SK-N-SH (cell line): ENCODE data around the gene GATAD2A. TPM values are rescaled to one million over a fixed set of nuclear protein-coding genes. Genes with fewer than 3 reads are reported as not detected.
A peak's percentile ranks its signal among the peaks of the same experiment; 100 is the strongest.

Source experiments
- CTCF ChIA-PET: fragments of 300-600, 350-600 bp; formaldehyde crosslinking; extraction: SDS; loops from one replicate; lab custom pipeline; 2021; lab: Yijun Ruan, JAX
- POLR2A ChIA-PET: fragments of 350-600 bp; sonication (Branson Sonifier 250); formaldehyde crosslinking; extraction: SDS; loops from one replicate; lab custom pipeline; 2020; ENCODE audit warnings: antibody characterized with exemption, inconsistent platforms; lab: Yijun Ruan, JAX
- DNase-seq: peaks from one replicate; pipeline ENCODE4 v3.0.0; 2012
- H2AFZ ChIP-seq: fragments of 200-600 bp; sonication (generic); 2 replicates; pipeline ENCODE4 v1.8.1; 2016; ENCODE audit warnings: antibody characterized with exemption, mild to moderate bottlenecking, low read depth
- H3F3A ChIP-seq: fragments of 200-600 bp; sonication (generic); replicated peaks from 2 replicates; pipeline ENCODE3; 2016; ENCODE audit warnings: antibody characterized with exemption, mild to moderate bottlenecking; ENCODE audit not compliant: insufficient read depth
- H3K27ac ChIP-seq, 2 experiments: fragments of 200-500 bp in 1 of 2; fragments of 200-600 bp in 1 of 2; sonication (Bioruptor generic) in 1 of 2; sonication (generic), shearing (Covaris generic) in 1 of 2; 2 replicates each; pipeline versions ENCODE4 v1.5.1 to v1.6.1; 2014 to 2016; ENCODE audit warnings: low read depth in 2 of 2, inconsistent platforms in 1 of 2, low read length in 1 of 2, mild to moderate bottlenecking in 1 of 2, mixed read lengths in 1 of 2
- H3K27me3 ChIP-seq: fragments of 200-600 bp; sonication (generic), shearing (Covaris generic); 2 replicates; pipeline ENCODE4 v1.6.1; 2016; ENCODE audit warnings: mixed run types; ENCODE audit not compliant: insufficient read depth
- H3K36me3 ChIP-seq, 2 experiments: fragments of 200-500 bp in 1 of 2; fragments of 200-600 bp in 1 of 2; sonication (Bioruptor generic) in 1 of 2; sonication (generic) in 1 of 2; replicated peaks in 1 of 2; 2 replicates each; pipeline versions ENCODE3 to v1.5.1; 2014 to 2016; ENCODE audit warnings: low read length in 1 of 2, mild to moderate bottlenecking in 1 of 2; ENCODE audit not compliant: insufficient read depth in 2 of 2, control insufficient read depth in 1 of 2
- H3K4me1 ChIP-seq, 2 experiments: fragments of 200-500 bp in 1 of 2; fragments of 200-600 bp in 1 of 2; sonication (Bioruptor generic) in 1 of 2; sonication (generic), shearing (Covaris generic) in 1 of 2; 2 replicates each; pipeline versions ENCODE4 v1.5.1 to v1.6.1; 2014 to 2016; ENCODE audit warnings: low read depth in 1 of 2, low read length in 1 of 2, mixed run types in 1 of 2; ENCODE audit not compliant: insufficient read depth in 2 of 2, control insufficient read depth in 1 of 2
- H3K4me2 ChIP-seq: fragments of 200-600 bp; sonication (generic), shearing (Covaris generic); 2 replicates; pipeline ENCODE4 v1.6.1; 2017; ENCODE audit warnings: mixed run types
- H3K4me3 ChIP-seq, 2 experiments: fragments of 200-500 bp in 1 of 2; fragments of 200-600 bp in 1 of 2; sonication (Bioruptor generic) in 1 of 2; sonication (generic), shearing (Covaris generic) in 1 of 2; 2 replicates each; pipeline versions ENCODE4 v1.5.1 to v1.8.1; 2014 to 2016; ENCODE audit warnings: low read depth in 2 of 2, inconsistent platforms in 1 of 2, low read length in 1 of 2, mild to moderate bottlenecking in 1 of 2, mixed read lengths in 1 of 2, moderate library complexity in 1 of 2
- H3K79me2 ChIP-seq: fragments of 200-600 bp; sonication (generic); 2 replicates; pipeline ENCODE4 v1.8.1; 2017; ENCODE audit warnings: mild to moderate bottlenecking; ENCODE audit not compliant: insufficient read depth
- H3K9ac ChIP-seq: fragments of 200-600 bp; sonication (generic); 2 replicates; pipeline ENCODE4 v1.6.1; 2017; ENCODE audit warnings: mixed run types
- H3K9me2 ChIP-seq: fragments of 200-600 bp; sonication (generic); 2 replicates; pipeline ENCODE4 v1.6.1; 2017; ENCODE audit warnings: mixed run types
- H3K9me3 ChIP-seq: fragments of 200-600 bp; sonication (generic); 2 replicates; pipeline ENCODE4 v1.6.1; 2017; ENCODE audit warnings: mixed run types, mild to moderate bottlenecking, moderate library complexity
- H4K20me1 ChIP-seq: fragments of 200-600 bp; sonication (generic); 2 replicates; pipeline ENCODE4 v1.6.1; 2017; ENCODE audit warnings: mild to moderate bottlenecking, mixed run types; ENCODE audit not compliant: insufficient read depth
- ELF1 ChIP-seq: IDR thresholded peaks from 2 replicates; pipeline ENCODE4 v1.4.0; 2012
- FOXJ3 ChIP-seq: sonication (generic); formaldehyde crosslinking; IDR thresholded peaks from 2 replicates; pipeline ENCODE4 v1.5.1; 2020; ENCODE audit warnings: mild to moderate bottlenecking, missing genetic modification reagents
- FOXM1 ChIP-seq: IDR thresholded peaks from 2 replicates; pipeline ENCODE4 v1.4.0; 2012; ENCODE audit warnings: low read depth, mild to moderate bottlenecking
- GABPA ChIP-seq: IDR thresholded peaks from 2 replicates; pipeline ENCODE4 v1.4.0; 2012; ENCODE audit warnings: low read depth, mild to moderate bottlenecking
- MEF2A ChIP-seq: IDR thresholded peaks from 2 replicates; pipeline ENCODE4 v1.4.0; 2012; ENCODE audit warnings: low read depth, borderline replicate concordance
- NFIC ChIP-seq: IDR thresholded peaks from 2 replicates; pipeline ENCODE4 v1.4.0; 2012; ENCODE audit warnings: borderline replicate concordance
- NRF1 ChIP-seq: IDR thresholded peaks from 2 replicates; pipeline ENCODE4 v1.6.1; 2012; ENCODE audit warnings: low read depth, mild to moderate bottlenecking, low read length
- RXRA ChIP-seq: IDR thresholded peaks from 2 replicates; pipeline ENCODE4 v1.4.0; 2012; ENCODE audit warnings: low read depth, mild to moderate bottlenecking, borderline replicate concordance
- SIN3A ChIP-seq: IDR thresholded peaks from 2 replicates; pipeline ENCODE4 v1.6.1; 2012; ENCODE audit warnings: low read depth, mild to moderate bottlenecking, low read length, moderate library complexity, borderline replicate concordance
- YY1 ChIP-seq: IDR thresholded peaks from 2 replicates; pipeline ENCODE4 v1.4.0; 2012; ENCODE audit warnings: low read depth, mild to moderate bottlenecking
- WGBS: methylation state at CpG from one replicate; pipeline ENCODE4 v1.1.6; 2017; ENCODE audit warnings: low lambda C conversion rate; 5-methylcytosine and 5-hydroxymethylcytosine counted together
- polyA plus RNA-seq, 3 experiments: library from polyadenylated mRNA; depleted of rRNA; stranded (reverse); fragments of >200 nt; gene quantifications; 2 replicates each; pipeline ENCODE4 v1.2.3, GENCODE V29; 2012
- TF ChIP-seq, protein P1 (sequence below): IDR thresholded peaks from 2 replicates; pipeline ENCODE4 v1.4.0; 2012; ENCODE audit warnings: low read depth, borderline replicate concordance
- TF ChIP-seq, protein P2 (sequence below): fragments of 150-350 bp; IDR thresholded peaks from 2 replicates; pipeline ENCODE4 v1.6.1; 2016; ENCODE audit warnings: mild to moderate bottlenecking, low read depth, low read length
- TF ChIP-seq, protein P3 (sequence below): IDR thresholded peaks from 2 replicates; pipeline ENCODE4 v1.4.0; 2012; ENCODE audit warnings: low read depth, borderline replicate concordance
- TF ChIP-seq, protein P4 (sequence below): IDR thresholded peaks from 2 replicates; pipeline ENCODE4 v1.4.0; 2012; ENCODE audit warnings: low read depth
- TF ChIP-seq, protein P5 (sequence below): IDR thresholded peaks from 2 replicates; pipeline ENCODE4; 2012
- TF ChIP-seq, protein P6 (sequence below): IDR thresholded peaks from 2 replicates; pipeline ENCODE4 v1.6.1; 2012; ENCODE audit warnings: mild to moderate bottlenecking, low read depth, low read length, moderate library complexity
- TF ChIP-seq, protein P7 (sequence below): fragments of 200-600 bp; sonication (generic); IDR thresholded peaks from 2 replicates; pipeline ENCODE4 v1.6.1; 2017; ENCODE audit warnings: antibody characterized with exemption, mild to moderate bottlenecking, moderate library complexity

The GATAD2A gene
- polyA plus RNA-seq, 1 of the 3 experiments (the other 2 are of a cell fraction) = 36.6 TPM

DNA sequence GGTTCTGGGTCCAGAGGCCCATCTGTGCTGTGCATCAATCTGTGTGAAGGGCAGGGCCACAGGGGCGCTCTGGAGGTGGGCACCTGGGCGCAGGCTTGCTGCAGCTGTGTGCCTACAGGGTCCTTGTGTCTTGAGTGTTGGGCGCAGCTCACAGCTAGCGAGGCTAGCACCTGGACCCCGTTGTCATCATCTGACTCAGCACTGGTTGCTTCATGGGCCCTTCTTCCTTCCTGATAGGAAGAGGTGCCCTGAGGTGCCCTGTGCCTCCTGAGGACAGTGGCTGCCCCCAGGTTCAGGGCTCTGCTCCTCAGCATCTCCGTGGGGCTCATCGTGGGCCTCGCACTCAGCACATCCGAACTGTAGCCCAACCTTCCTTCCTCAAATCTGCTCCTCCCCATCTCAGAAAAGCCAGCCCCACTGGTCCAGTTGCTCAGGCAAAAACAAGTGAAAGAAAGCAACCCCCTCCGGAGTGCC is 54.8 kb downstream of the GATAD2A start (continued):
- TF ChIP-seq, protein P1, sequence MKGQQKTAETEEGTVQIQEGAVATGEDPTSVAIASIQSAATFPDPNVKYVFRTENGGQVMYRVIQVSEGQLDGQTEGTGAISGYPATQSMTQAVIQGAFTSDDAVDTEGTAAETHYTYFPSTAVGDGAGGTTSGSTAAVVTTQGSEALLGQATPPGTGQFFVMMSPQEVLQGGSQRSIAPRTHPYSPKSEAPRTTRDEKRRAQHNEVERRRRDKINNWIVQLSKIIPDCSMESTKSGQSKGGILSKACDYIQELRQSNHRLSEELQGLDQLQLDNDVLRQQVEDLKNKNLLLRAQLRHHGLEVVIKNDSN = no peak
- no peak for TF ChIP-seq GABPA
- no peak for TF ChIP-seq MEF2A
- TF ChIP-seq NFIC = no peak
- no peak for TF ChIP-seq FOXJ3 (CRISPR knock-in tag)

DNA sequence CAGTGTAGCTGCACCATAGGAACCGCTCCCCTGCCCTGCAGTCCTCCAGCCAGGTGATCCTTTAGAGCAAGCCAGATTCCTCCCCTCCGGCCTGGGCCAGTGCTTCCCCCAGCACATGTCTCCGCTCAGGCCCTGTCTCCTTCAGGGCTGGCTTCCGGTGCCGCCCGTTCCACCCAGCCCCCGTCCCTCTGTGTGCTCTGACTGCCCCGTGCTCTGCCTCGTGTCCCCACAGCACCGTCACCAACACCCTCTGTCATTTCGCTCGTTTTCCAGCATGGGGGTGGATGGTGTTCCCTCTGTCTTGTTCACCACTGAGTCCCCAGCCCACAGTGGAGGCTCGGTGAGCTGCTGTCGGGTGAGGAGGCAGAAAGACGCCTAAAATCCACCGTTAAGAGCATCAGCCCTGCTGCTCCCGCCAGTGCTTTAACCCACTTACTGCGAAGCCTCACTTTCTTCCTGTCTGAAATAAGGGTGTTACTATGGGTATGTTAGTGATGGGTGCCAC is 55.3 kb downstream of the GATAD2A start:
- peaks cover 26% of the 10 kb centered on the region for H4K20me1 ChIP-seq
- CTCF ChIA-PET = interaction anchor here (1.8 kb wide), 1 partner anchor 118 kb away, joined by 4 read pairs; no protein-coding TSS in a partner anchor
- peaks cover 21% of the 10 kb centered on the region for H3F3A ChIP-seq
- H3K4me2 ChIP-seq = peak overlapping the region; percentile 72
- peak; percentile 72 for DNase-seq
- H3K9me3 ChIP-seq = no peaks in the 10 kb centered on the region
- no peaks in the 10 kb centered on the region for H3K27me3 ChIP-seq
- TF ChIP-seq, protein P1 = no peak
- TF ChIP-seq YY1 (no peak), GABPA (no peak), SIN3A (no peak), RXRA (no peak), FOXM1 (no peak), MEF2A (no peak), ELF1 (no peak), FOXJ3 (CRISPR knock-in tag) (no peak), NRF1 (no peak)
- TF ChIP-seq, protein P2, sequence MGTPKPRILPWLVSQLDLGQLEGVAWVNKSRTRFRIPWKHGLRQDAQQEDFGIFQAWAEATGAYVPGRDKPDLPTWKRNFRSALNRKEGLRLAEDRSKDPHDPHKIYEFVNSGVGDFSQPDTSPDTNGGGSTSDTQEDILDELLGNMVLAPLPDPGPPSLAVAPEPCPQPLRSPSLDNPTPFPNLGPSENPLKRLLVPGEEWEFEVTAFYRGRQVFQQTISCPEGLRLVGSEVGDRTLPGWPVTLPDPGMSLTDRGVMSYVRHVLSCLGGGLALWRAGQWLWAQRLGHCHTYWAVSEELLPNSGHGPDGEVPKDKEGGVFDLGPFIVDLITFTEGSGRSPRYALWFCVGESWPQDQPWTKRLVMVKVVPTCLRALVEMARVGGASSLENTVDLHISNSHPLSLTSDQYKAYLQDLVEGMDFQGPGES = no peak
- TF ChIP-seq, protein P3, sequence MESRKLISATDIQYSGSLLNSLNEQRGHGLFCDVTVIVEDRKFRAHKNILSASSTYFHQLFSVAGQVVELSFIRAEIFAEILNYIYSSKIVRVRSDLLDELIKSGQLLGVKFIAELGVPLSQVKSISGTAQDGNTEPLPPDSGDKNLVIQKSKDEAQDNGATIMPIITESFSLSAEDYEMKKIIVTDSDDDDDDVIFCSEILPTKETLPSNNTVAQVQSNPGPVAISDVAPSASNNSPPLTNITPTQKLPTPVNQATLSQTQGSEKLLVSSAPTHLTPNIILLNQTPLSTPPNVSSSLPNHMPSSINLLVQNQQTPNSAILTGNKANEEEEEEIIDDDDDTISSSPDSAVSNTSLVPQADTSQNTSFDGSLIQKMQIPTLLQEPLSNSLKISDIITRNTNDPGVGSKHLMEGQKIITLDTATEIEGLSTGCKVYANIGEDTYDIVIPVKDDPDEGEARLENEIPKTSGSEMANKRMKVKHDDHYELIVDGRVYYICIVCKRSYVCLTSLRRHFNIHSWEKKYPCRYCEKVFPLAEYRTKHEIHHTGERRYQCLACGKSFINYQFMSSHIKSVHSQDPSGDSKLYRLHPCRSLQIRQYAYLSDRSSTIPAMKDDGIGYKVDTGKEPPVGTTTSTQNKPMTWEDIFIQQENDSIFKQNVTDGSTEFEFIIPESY = no peak
- TF ChIP-seq, protein P4, sequence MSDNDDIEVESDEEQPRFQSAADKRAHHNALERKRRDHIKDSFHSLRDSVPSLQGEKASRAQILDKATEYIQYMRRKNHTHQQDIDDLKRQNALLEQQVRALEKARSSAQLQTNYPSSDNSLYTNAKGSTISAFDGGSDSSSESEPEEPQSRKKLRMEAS = no peak
- TF ChIP-seq, protein P5, sequence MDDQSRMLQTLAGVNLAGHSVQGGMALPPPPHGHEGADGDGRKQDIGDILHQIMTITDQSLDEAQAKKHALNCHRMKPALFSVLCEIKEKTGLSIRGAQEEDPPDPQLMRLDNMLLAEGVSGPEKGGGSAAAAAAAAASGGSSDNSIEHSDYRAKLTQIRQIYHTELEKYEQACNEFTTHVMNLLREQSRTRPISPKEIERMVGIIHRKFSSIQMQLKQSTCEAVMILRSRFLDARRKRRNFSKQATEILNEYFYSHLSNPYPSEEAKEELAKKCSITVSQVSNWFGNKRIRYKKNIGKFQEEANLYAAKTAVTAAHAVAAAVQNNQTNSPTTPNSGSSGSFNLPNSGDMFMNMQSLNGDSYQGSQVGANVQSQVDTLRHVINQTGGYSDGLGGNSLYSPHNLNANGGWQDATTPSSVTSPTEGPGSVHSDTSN = no peak
- TF ChIP-seq, protein P6, sequence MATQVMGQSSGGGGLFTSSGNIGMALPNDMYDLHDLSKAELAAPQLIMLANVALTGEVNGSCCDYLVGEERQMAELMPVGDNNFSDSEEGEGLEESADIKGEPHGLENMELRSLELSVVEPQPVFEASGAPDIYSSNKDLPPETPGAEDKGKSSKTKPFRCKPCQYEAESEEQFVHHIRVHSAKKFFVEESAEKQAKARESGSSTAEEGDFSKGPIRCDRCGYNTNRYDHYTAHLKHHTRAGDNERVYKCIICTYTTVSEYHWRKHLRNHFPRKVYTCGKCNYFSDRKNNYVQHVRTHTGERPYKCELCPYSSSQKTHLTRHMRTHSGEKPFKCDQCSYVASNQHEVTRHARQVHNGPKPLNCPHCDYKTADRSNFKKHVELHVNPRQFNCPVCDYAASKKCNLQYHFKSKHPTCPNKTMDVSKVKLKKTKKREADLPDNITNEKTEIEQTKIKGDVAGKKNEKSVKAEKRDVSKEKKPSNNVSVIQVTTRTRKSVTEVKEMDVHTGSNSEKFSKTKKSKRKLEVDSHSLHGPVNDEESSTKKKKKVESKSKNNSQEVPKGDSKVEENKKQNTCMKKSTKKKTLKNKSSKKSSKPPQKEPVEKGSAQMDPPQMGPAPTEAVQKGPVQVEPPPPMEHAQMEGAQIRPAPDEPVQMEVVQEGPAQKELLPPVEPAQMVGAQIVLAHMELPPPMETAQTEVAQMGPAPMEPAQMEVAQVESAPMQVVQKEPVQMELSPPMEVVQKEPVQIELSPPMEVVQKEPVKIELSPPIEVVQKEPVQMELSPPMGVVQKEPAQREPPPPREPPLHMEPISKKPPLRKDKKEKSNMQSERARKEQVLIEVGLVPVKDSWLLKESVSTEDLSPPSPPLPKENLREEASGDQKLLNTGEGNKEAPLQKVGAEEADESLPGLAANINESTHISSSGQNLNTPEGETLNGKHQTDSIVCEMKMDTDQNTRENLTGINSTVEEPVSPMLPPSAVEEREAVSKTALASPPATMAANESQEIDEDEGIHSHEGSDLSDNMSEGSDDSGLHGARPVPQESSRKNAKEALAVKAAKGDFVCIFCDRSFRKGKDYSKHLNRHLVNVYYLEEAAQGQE = no peak
- TF ChIP-seq, protein P7, sequence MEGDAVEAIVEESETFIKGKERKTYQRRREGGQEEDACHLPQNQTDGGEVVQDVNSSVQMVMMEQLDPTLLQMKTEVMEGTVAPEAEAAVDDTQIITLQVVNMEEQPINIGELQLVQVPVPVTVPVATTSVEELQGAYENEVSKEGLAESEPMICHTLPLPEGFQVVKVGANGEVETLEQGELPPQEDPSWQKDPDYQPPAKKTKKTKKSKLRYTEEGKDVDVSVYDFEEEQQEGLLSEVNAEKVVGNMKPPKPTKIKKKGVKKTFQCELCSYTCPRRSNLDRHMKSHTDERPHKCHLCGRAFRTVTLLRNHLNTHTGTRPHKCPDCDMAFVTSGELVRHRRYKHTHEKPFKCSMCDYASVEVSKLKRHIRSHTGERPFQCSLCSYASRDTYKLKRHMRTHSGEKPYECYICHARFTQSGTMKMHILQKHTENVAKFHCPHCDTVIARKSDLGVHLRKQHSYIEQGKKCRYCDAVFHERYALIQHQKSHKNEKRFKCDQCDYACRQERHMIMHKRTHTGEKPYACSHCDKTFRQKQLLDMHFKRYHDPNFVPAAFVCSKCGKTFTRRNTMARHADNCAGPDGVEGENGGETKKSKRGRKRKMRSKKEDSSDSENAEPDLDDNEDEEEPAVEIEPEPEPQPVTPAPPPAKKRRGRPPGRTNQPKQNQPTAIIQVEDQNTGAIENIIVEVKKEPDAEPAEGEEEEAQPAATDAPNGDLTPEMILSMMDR = no peak
- TF ChIP-seq, all 33 proteins: peak for 0
- POLR2A ChIA-PET = no interaction called here
- Histone ChIP-seq H3K9me2 (no peaks in the 10 kb centered on the region), H3K79me2 (peaks cover 94% of the 10 kb centered on the region), H3K4me3 (no peak overlapping the region), H3K36me3 (peaks cover 10% of the 10 kb centered on the region in 2 experiments), H3K9ac (no peak overlapping the region), H2AFZ (no peak overlapping the region), H3K27ac (peak overlapping the region; percentile 67 to 72; a peak in 3 of 4 replicates), H3K4me1 (peaks cover 50 to 66% of the 10 kb centered on the region in 2 experiments)
- WGBS = 84% methylated on average over 14 of the region's 18 CpGs
